M059J (cell line): Measurements from ENCODE around the gene LHFPL3. TPM values are rescaled to one million over a fixed set of nuclear protein-coding genes. Genes with fewer than 3 reads are reported as not detected.

Source experiments
- DNase-seq: peaks from one replicate; pipeline ENCODE4 v3.0.0-alpha.2; 2012; ENCODE audit warnings: low read depth
- total RNA-seq: library from RNA; depleted of rRNA; stranded (reverse); fragments of >200 nt; shearing (Covaris generic); gene quantifications from 2 replicates; pipeline ENCODE4 v1.2.3, GENCODE V29; 2014

Gene LHFPL3
- total RNA-seq, 1 experiment from 2014 or later = not detected

- no peak for DNase-seq
Measured at GRCh38 chr7:104795616-104796398, 467.4 kb downstream of the LHFPL3 start.

DNA sequence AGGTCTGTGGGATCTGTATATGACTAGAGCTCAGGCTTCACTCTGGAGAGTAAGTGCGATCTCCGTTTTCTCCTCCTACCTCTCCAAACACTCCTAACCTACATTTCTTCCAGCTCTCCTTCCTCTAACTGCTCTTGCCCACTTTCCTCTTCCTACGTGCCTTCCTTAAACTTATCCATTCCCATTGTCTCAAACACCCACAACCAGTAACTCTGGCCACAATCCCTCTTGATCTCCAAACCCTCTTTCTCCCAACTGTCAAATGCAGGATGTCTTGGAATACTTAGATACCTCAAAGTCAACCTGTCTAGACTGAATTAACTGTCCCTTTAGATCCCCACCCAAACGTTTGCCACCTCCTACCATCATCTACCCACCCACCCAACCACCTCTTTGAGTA is 471.9 kb downstream of the LHFPL3 start:
- DNase-seq = no peak

DNA sequence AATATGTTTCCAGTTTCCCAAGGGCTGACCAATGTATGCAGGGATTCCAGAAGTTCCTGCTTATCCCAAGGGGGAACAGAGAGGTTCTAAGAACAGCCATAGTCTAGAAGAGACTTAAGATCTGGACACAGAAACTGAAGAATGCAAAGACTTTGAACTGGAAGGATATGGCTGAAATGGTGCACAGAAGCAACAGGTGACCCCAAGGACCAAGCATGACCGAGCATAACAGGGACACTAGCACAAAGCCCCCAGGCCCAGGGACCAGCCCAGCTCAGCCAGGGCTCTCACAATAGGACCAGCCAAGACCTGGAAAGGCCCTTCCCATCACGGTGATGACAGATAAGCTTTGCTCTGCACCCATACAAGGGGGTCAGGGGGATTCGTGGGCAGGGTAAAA is 472.6 kb downstream of the LHFPL3 start:
- no peak for DNase-seq

GRCh38 chr7:104803931-104804330 is 475.5 kb downstream of the LHFPL3 start:
- no peak for DNase-seq

DNA sequence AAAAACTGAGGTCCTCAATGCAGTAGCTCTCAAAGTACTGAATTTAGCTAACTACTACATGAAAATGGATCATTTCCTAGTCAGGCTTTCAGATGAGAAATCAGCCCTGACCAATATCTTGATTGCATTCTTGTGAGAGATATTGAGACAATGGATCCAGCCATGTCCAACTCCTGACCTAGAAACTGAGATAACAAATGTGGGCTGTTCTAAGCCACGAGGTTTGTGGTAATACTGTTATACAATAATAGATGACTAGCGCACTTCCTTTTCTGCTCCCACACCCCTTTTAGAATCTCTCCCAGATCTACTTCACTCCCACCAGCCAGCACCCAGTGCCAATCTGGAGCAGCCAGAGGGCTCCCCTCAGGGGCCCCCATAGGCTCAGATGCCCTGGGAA is 476.3 kb downstream of the LHFPL3 start:
- DNase-seq = no peak

- DNase-seq = no peak
Measured at GRCh38 chr7:104805449-104806317, 477.3 kb downstream of the LHFPL3 start.

- DNase-seq = no peak
Measured at GRCh38 chr7:104807671-104808070, 479.3 kb downstream of the LHFPL3 start.

DNA sequence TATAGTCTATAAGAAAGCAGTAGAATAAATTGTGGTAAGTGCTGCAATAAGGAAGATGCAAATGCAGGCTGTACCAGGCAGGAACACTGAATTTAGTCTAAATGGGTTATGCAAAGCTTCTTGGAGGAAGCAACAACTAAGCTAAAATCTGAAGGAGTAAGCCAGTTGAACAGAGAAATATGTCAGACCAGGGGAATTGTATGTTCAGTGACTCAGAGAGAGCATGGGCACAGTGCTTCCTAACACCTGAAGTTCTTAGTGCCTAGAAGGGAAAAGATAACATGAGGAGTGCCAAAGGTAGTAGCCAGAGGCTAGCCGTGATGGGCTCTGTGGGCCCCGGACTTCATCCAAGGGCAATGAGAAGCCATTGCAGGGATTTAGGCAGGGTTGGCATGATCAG is 481.5 kb downstream of the LHFPL3 start:
- no peak for DNase-seq

GRCh38 chr7:104814126-104814525 is 485.7 kb downstream of the LHFPL3 start:
- no peak for DNase-seq

DNA sequence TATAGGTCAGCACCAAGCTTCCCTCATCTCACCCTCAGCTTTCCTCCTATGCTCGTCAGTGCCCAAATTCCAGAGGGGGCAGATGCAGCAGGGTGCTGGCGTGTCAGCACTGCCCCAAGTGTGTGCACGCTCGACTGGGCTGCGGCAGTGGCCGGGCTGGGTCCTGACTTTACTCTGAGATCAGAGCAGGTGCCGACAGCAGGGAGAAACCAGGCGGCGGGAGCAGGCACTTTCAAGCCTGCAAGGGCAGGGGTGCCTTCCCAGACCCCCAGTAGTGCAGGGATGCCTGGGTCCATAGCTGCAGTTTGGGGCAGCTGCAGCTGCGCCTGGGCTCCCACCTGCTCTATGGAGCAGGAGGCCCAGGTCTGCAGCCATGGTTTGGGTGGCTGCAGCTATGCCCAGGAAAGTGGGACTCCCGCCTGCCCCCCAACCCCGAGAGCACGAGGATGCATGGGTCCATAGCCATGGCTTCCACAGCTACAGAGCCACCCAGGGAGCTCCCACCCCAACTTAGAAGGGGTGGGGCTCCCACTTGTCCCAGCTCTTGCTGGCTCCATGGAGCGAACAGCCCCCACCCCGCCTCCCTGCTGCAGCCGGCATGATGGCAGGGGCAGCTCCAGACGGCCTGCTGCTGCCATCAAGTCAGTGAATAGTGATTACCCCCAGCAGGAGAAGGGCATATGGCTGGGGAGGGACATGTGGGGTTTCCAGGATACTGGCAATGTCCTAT is 486.4 kb downstream of the LHFPL3 start:
- no peak for DNase-seq

DNA sequence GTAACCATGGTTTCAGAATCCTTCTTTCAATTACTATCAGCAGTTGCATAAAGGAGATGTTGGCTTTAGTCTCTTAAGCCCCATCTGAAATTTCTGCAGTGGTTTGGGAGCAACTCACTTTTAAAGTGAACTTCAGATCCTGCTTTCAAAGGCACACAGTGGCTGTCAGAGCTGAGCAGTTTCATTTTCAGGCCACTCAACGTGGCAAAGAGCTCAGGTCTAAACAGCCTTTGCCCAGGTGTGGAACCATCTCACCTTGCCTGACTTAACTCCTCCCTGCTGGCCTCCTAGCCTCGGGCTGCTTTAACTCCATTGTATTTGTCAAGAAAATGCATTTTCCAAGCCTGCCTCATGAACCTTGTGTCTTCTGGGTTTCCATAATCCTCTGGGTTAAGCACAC is 488.1 kb downstream of the LHFPL3 start:
- DNase-seq = no peak

- no peak for DNase-seq
Measured at GRCh38 chr7:104818961-104819880, 490.8 kb downstream of the LHFPL3 start.

GRCh38 chr7:104820836-104821535 is 492.6 kb downstream of the LHFPL3 start:
- DNase-seq = no peak

- DNase-seq = no peak
Measured at GRCh38 chr7:104823177-104823576, 494.8 kb downstream of the LHFPL3 start.

GRCh38 chr7:104825099-104825498 is 496.7 kb downstream of the LHFPL3 start:
- no peak for DNase-seq

- no peak for DNase-seq
Measured at GRCh38 chr7:104826135-104826534, 497.7 kb downstream of the LHFPL3 start.

DNA sequence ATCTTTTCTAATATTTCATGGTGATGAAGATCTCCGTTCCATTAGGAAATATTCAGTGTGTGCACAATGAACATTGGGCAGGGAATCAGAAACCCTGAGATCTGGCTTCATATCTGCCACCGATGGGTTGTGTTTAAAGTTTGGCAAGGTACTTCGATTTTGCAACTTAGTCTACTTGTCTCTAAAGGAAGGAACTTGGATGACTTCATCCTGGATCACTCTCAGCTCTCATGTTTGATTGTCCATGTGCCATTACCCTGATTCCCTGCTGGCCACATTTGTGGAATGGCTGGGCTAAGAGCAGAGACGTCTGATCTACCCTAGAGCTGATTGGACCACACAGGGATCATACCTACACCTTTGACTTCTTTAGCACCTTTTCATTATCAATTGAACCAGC is 508.6 kb downstream of the LHFPL3 start:
- no peak for DNase-seq

DNA sequence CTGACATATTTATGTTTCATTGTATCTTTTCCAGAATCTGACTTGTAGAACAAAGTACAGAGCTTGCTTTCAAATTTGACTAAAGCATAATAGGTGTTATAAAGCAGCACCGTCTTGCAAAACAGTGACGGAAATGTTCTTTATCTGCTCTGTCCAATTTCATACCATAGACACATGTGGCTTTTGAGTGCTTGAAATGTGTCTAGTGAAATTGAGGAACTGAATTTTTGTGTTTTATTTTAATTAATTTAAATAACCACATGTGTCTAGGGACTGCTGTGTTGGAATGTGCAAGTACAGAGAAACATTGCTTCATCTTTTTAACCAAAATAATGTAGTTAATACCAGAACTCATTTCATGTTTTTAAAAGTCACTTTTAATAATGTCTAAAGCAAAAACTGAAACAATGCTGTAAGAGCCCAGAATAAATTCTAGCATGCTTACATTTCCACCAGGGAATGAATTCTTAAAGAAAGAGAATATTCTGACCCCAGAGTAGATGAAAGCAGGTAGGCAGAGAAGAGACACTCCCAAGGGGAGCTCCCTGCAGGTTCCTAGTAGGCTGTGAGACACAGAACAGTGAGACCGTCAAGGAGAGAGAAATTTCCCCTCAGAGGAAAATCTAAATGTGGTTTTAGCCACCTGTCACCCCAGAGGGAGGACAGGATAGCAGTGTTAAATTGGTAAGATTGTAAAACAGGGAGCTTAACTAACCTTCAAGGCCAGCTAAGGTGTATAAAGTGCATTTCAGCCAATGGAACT is 510.3 kb downstream of the LHFPL3 start:
- DNase-seq = no peak

DNA sequence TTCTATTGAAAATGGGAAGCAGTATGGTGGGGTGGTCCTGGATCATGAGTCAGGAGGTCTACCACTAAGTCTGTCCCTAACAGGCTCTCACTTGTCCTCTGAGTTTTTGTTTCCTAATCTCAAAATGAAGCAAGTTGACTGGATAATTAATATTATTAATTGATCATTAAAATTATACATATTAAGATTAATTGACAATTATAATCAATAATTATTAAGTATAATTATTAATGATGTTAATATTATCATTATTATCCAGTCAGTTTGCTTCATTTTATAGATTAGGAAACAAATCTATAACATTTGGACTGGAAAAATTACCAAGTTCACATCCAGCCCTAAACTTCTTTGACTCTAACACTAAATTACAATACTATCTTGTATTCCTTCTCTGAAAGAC is 511.4 kb downstream of the LHFPL3 start:
- no peak for DNase-seq

DNA sequence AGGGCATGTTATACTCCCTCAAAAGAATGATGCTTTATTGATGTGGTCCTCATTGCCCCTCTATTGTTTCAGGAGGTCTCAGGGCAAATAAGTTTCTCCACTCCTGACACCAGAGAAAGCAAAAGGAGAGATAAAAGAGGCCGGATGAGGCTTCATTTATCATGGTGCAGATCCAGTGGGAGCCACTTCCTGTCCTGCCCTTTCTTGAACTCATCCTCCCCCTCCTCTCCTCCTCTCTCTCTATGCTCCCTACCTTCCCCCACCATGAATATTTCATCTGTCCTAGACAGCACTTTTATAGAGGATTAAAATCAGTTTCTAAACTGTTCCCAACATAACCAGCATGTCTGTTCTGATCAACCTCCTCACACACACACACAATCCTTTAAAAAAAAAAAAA is 513.4 kb downstream of the LHFPL3 start:
- no peak for DNase-seq
